CD4-positive, alpha-beta T cell (primary cell): ENCODE measurements around the gene TDRD7. TPM values are rescaled to one million over a fixed set of nuclear protein-coding genes. Genes with fewer than 3 reads are reported as not detected.

Experiments
- ATAC-seq: fragments of 200-7000 bp; cut with Tn5 transposase; one replicate; pipeline ENCODE4 v1.10.0; 2022; ENCODE audit warnings: mild to moderate bottlenecking; ENCODE audit not compliant: poor library complexity
- CTCF ChIA-PET: fragments of 350-600 bp; sonication (Branson Sonifier 250); formaldehyde crosslinking; loops from one replicate; lab custom pipeline; 2021; ENCODE audit warnings: antibody characterized with exemption, inconsistent platforms; lab: Charles Lee
- POLR2A ChIA-PET: fragments of 350-600 bp; sonication (Branson Sonifier 250); formaldehyde crosslinking; loops from one replicate; lab custom pipeline; 2021; ENCODE audit warnings: antibody characterized with exemption, inconsistent platforms; lab: Charles Lee
- DNase-seq, 14 experiments: peaks; one replicate each; pipeline ENCODE4 v3.0.0-alpha.2; 2013 to 2020; ENCODE audit warnings: mixed read lengths in 2 of 14
- H3K27ac ChIP-seq, 2 donors: one replicate each; pipeline versions ENCODE4 v1.5.1 to v1.7.0; 2013; ENCODE audit warnings: low read length in 2 of 2, low read depth in 1 of 2, mild to moderate bottlenecking in 1 of 2
- H3K27me3 ChIP-seq, 2 experiments: 1 replicate in 1 of 2; 2 replicates in 1 of 2; pipeline versions ENCODE4 v1.6.1 to v1.7.0; 2013; ENCODE audit warnings: low read length in 2 of 2, control low read depth in 1 of 2, mild to moderate bottlenecking in 1 of 2, moderate library complexity in 1 of 2; ENCODE audit not compliant: insufficient read depth in 2 of 2, control insufficient read depth in 1 of 2
- H3K36me3 ChIP-seq: one replicate; pipeline ENCODE4 v1.6.1; 2013; ENCODE audit warnings: low read length, control low read depth; ENCODE audit not compliant: insufficient read depth
- H3K4me1 ChIP-seq: one replicate; pipeline ENCODE4 v1.6.1; 2013; ENCODE audit warnings: low read length, control low read depth; ENCODE audit not compliant: insufficient read depth
- H3K4me3 ChIP-seq: one replicate; pipeline ENCODE4 v1.5.1; 2013; ENCODE audit warnings: mild to moderate bottlenecking, low read length, moderate library complexity
- H3K9me3 ChIP-seq, 2 experiments: 1 replicate in 1 of 2; 2 replicates in 1 of 2; pipeline versions ENCODE4 v1.6.1 to v1.7.0; 2013; ENCODE audit warnings: low read length in 2 of 2, mild to moderate bottlenecking in 2 of 2, control low read depth in 1 of 2, moderate library complexity in 1 of 2; ENCODE audit not compliant: control insufficient read depth in 1 of 2, insufficient read depth in 1 of 2
- H3K27ac Mint-ChIP-seq: one replicate; pipeline ENCODE4 v1.8.0; 2020; ENCODE audit warnings: mixed read lengths
- H3K27me3 Mint-ChIP-seq: one replicate; pipeline ENCODE4 v1.8.0; 2021; ENCODE audit warnings: mixed read lengths
- H3K36me3 Mint-ChIP-seq: one replicate; pipeline ENCODE4 v1.8.0; 2021; ENCODE audit warnings: low read depth, mixed read lengths
- H3K4me1 Mint-ChIP-seq: one replicate; pipeline ENCODE4 v1.8.0; 2021; ENCODE audit warnings: low read depth, mixed read lengths
- H3K4me3 Mint-ChIP-seq: one replicate; pipeline ENCODE4 v1.8.0; 2020; ENCODE audit warnings: mild to moderate bottlenecking, mixed read lengths
- H3K9me3 Mint-ChIP-seq: one replicate; pipeline ENCODE4 v1.8.0; 2020; ENCODE audit warnings: mixed read lengths
- intact Hi-C, 2 experiments: fragments of 100-400 bp; cut with DNase I in 1 of 2; cut with micrococcal nuclease in 1 of 2; formaldehyde crosslinking; loops; one replicate each; pipeline versions ENCODE4 v1.15.1 to v1.9.0; 2023 to 2025; cut with DNase I, micrococcal nuclease
- total RNA-seq, 174 experiments: library from RNA in 2 of 174; stranded (reverse) in 2 of 174; gene quantifications; one replicate each; pipeline ENCODE4 v1.2.3 and lab custom pipeline; 2021 to 2026
- TF ChIP-seq, protein P1 (sequence below): fragments of 200-600 bp; IDR thresholded peaks from one replicate; pipeline ENCODE4 v1.8.0; 2022; ENCODE audit warnings: antibody characterized with exemption, mild to moderate bottlenecking

Gene TDRD7
- total RNA-seq, 2 experiments from 2014 or later = 3.3 to 3.6 TPM

DNA sequence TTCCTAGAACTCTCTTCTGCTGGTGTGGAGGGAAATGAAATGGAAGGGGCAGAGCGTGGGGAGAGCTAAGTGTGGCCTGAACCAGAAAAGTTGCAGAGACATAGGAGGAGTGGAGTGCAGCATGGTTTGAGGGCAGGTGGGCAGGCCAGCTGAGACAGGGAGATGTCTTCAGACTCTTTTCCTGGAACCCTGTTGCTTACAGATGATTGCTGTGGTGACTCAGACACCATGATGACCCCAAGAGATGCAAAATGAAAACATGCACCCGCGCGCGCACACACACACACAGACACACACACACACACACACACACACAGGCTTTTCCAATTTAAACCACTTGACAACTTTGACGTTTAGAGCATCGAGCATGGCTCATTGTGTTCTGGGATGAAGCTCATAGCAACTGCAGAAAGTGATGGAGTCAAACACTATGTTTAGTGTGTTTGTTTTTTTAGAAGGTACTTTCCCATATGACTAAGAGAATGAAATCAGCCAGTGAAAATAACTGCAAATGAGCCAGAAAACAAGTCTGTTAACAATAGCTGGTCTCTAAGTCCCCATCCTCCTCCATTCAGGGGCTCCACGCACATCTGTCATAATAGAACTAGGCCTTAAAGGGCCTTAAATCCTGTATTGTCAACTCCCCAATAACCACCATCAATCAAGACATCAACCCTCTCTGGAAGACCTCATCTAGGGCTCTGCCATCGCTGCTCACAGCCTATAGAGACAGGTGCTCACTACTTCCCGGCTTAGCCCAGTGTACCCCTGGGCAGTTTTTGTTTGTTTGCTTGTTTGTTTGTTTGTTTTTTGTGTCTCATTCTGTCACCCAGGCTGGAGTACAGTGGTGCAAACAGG, 99.1 kb downstream of the TDRD7 start:
- Mint-ChIP-seq H3K4me3 (no peak overlapping the region), H3K27ac (no peak overlapping the region), H3K4me1 (no peaks in the 10 kb centered on the region), H3K36me3 (no peaks in the 10 kb centered on the region), H3K9me3 (no peaks in the 10 kb centered on the region), H3K27me3 (peaks cover 21% of the 10 kb centered on the region)
- H3K36me3 ChIP-seq = no peaks in the 10 kb centered on the region
- H3K27ac ChIP-seq = no peak overlapping the region
- TF ChIP-seq, protein P1, sequence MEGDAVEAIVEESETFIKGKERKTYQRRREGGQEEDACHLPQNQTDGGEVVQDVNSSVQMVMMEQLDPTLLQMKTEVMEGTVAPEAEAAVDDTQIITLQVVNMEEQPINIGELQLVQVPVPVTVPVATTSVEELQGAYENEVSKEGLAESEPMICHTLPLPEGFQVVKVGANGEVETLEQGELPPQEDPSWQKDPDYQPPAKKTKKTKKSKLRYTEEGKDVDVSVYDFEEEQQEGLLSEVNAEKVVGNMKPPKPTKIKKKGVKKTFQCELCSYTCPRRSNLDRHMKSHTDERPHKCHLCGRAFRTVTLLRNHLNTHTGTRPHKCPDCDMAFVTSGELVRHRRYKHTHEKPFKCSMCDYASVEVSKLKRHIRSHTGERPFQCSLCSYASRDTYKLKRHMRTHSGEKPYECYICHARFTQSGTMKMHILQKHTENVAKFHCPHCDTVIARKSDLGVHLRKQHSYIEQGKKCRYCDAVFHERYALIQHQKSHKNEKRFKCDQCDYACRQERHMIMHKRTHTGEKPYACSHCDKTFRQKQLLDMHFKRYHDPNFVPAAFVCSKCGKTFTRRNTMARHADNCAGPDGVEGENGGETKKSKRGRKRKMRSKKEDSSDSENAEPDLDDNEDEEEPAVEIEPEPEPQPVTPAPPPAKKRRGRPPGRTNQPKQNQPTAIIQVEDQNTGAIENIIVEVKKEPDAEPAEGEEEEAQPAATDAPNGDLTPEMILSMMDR = no peak
- no peaks in the 10 kb centered on the region for H3K4me1 ChIP-seq
- no peak overlapping the region for H3K4me3 ChIP-seq
- H3K27me3 ChIP-seq = peaks cover 0 to 9% of the 10 kb centered on the region in 2 experiments
- DNase-seq (no peak), ATAC-seq (no peak)
- intact Hi-C loops = no loop called here
- CTCF ChIA-PET = no interaction called here
- no peaks in the 10 kb centered on the region for H3K9me3 ChIP-seq
- POLR2A ChIA-PET = no interaction called here

DNA sequence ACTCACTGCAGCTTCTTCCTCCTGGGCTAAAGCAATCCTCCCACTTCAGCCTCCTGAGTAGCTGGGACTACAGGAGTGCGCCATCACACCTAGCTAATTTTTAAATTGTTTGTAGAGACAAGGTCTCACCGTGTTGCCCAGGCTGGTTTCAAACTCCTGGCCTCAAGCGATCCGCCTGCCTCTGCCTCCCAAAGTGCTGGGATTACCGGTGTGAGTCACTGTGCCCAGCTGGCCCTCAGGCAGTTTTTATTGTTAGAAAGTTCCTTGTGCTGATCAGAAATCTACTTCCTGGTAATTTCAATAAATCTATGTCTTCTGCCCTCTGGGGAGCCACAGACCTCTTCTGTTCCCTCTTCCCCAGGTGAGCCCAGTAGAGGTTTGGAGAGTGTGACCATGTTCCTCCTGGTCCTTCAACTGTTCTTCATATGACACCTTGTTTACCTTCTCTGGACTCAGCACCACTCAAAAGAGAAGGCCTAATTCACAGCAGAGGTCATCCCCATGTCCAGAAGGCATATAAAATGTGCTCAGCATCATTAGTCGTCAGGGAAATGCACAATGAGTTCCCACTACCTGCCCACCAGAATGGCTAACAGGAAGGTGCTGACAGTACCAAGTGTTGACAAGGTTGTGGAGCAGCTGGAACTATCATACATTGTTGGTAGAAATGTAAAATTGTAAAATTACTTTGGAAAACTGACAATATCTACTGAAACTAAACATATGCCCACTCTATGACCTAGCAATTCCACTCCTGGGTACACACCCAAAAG, 99.9 kb downstream of the TDRD7 start:
- CTCF ChIA-PET = no interaction called here
- no peaks in the 10 kb centered on the region for H3K4me1 Mint-ChIP-seq
- DNase-seq = no peak
- no peak for ATAC-seq
- H3K4me3 Mint-ChIP-seq = no peak overlapping the region
- intact Hi-C loops = no loop called here
- Histone ChIP-seq H3K27ac (no peak overlapping the region), H3K36me3 (no peaks in the 10 kb centered on the region), H3K27me3 (peaks cover 0 to 3% of the 10 kb centered on the region in 2 experiments), H3K4me3 (no peak overlapping the region), H3K4me1 (no peaks in the 10 kb centered on the region), H3K9me3 (no peaks in the 10 kb centered on the region)
- no peaks in the 10 kb centered on the region for H3K36me3 Mint-ChIP-seq
- POLR2A ChIA-PET = no interaction called here
- TF ChIP-seq, protein P1 = no peak
- no peaks in the 10 kb centered on the region for H3K9me3 Mint-ChIP-seq
- no peak overlapping the region for H3K27ac Mint-ChIP-seq
- peaks cover 29% of the 10 kb centered on the region for H3K27me3 Mint-ChIP-seq

DNA sequence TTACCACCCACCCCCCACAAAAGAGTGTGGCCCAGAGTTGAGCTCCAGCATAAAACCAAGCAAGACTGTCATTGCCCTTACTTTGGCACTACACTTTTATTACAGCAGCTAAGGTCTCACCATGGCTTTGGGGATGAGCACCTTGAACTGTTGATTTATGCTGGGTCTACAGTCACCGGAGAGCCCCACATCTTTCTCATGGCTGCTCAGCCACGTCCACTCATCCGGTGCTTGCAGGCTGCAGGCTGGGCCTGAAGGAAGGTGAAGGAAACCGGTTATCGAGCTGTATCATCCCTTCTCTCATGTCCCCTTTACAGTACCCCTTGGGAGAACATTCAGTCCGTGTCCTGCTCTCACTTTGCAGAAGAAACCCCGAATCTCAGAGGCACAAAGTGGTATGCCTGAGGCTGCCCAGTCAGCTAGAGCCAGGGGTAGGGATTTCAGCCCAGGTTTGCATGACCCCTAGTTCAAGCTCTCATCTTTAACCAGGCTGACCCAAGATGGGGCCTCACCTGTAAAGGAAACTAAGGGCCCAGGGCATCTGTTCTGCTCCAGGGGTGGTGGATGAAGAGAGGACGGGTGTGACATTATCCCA, 101.2 kb downstream of the TDRD7 start:
- intact Hi-C loops = no loop called here
- Histone ChIP-seq H3K27ac (no peak overlapping the region), H3K36me3 (no peaks in the 10 kb centered on the region), H3K9me3 (no peaks in the 10 kb centered on the region), H3K4me3 (no peak overlapping the region), H3K4me1 (no peaks in the 10 kb centered on the region), H3K27me3 (peaks cover 3% of the 10 kb centered on the region in 2 experiments)
- DNase-seq (no peak), ATAC-seq (no peak)
- H3K27me3 Mint-ChIP-seq = peaks cover 41% of the 10 kb centered on the region
- H3K4me1 Mint-ChIP-seq = no peaks in the 10 kb centered on the region
- H3K36me3 Mint-ChIP-seq = no peaks in the 10 kb centered on the region
- ChIA-PET POLR2A (no interaction called here), CTCF (no interaction called here)
- TF ChIP-seq, protein P1 = no peak
- H3K4me3 Mint-ChIP-seq = no peak overlapping the region
- no peak overlapping the region for H3K27ac Mint-ChIP-seq
- no peaks in the 10 kb centered on the region for H3K9me3 Mint-ChIP-seq
